NCI-H2107 treated with DMSO at 0.1 percent for 48 hours (cell line): ENCODE data around the gene PAPPA.

Experiments used
- DNase-seq: peaks from one replicate; lab custom pipeline; 2025; ENCODE audit not compliant: unreplicated experiment; lab: John Stamatoyannopoulos, UW

The PAPPA gene

DNA sequence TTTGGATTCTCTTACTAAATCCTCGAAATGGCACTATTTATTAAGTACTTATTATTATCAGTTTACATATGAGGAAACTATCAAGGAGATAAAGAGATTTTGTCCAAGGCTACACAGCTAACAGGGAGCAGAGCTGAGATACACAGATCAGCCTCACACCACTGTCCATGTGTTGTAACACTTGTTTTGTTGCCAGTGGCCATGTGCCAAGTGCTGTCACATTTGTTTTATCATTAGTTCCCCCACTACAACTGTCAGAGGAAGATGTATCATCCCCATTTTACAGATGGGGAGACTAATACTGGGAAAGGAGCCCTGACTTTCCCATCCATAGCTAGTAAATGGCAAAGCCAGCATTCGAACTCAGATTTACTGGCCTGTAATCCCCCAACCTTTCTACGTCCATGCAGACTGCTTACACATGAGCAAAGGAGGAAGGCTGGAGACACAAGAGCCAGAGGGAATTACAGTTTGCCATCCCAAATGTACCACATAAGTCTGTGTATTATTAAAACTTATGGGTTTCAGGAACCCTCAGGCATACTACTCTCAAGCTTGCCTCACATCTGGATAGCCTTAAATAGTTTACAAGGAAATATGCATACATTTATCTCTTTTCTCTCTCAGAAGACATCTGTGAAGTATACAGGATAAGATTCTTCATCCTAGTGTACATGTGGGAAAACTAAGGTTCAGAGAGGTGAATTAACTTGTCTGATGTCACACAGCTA is 25.1 kb downstream of the PAPPA start:
- no peak for DNase-seq

DNA sequence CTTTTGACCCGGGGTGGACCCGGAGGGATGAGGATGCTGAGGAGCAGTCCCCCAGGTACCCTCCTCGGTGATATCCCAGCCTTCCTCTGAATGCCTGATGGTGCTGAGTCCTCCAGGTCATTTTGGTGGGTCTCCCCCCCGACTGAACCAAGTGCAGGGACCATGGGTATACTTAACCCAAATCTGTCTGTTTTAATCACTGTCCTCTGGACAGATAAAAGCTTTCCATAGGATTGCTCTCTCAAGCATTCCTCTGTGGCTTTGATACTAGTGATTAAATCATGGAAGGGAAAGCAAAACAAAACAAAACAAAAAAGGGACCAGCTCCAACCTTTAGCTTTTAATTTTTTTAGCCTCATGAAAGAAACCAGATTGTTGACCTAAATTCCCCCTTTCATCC is 26.0 kb downstream of the PAPPA start:
- DNase-seq, result no peak

DNA sequence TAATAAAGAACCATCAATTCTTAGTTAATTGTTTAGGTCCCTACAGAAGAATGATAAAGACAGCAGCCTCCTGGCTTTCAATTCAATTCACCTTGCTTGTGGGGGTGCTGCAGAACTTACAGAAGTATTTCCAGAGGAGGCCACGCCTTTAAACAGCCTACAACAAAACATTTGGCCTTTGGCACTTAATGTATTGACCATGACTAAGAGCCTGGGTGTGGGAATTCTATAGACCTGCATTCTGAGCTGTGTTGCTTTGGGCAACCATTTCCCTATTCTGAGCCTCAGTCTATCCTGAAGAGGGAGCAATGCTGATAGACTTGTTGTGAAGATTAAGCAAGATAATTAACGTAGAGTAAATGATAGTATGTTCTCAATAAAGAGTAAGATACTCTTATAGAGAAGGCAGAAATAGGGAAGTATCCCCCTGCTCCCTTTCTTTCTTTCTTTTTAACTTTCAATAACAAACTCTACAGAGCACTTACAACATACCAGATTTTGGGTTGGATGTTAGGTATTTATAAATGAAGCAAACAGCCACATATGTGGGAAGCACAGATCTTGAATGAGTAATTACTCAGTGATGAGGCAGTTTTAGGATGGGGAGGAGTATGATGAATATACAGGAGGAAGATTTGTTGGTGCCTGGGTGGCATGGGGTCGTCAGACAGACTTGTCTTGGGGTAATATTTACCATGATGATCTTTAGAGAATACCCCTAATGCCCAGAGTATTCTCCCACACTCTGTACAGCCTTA is 28.4 kb downstream of the PAPPA start:
- DNase-seq, result no peak

DNA sequence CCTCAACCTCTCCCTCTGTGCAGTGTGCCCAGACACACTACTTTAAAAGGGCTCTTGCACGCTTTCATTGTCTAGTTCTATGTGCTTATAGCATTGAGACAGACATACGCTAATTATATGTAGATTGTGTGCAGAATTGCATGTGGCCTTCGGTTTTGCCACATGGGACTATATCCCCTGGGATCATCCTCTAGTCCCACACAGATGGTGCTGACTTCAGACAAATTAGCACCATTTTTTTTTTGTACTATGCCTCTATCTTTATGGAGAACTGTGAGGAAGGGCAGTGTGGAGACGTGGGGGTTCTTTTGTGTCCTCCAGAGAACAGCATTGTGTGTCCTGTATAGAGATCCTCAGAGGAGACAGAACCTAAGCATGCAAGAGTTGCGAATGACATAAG is 29.3 kb downstream of the PAPPA start:
- no peak for DNase-seq

DNA sequence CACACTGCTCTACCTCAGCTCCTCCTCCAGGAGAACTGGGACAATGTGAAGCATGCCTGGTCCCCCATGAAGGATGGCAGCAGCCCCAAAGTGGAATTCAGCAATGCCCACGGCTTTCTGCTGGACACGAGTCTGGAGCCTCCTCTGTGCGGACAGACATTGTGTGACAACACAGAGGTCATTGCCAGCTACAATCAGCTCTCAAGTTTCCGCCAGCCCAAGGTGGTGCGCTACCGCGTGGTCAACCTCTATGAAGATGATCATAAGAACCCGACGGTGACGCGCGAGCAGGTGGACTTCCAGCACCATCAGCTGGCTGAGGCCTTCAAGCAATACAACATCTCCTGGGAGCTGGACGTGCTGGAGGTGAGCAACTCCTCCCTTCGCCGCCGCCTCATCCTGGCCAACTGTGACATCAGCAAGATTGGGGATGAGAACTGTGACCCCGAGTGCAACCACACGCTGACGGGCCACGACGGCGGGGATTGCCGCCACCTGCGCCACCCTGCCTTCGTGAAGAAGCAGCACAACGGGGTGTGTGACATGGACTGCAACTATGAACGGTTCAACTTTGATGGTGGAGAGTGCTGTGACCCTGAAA is 34.1 kb downstream of the PAPPA start:
- no peak for DNase-seq

DNA sequence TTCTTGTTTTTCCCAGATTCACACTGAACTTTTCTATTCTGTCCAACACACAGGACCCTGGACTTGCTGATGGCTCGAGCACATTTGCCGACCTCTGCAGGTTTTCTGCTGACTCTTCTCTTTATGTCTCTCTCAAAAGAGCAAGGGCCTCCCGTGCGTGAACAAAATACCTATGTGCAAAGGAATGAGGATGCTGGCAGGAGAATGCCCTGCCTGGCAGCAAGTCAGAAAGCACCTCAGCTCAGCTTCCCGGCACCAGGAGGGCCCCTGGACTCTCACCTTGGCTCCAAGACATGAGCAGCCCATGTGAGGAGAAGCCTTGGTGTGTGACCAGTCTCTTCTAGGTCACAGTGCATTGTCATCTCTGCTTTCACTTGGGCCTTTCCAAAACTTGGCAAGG is 36.1 kb downstream of the PAPPA start:
- no peak for DNase-seq

DNA sequence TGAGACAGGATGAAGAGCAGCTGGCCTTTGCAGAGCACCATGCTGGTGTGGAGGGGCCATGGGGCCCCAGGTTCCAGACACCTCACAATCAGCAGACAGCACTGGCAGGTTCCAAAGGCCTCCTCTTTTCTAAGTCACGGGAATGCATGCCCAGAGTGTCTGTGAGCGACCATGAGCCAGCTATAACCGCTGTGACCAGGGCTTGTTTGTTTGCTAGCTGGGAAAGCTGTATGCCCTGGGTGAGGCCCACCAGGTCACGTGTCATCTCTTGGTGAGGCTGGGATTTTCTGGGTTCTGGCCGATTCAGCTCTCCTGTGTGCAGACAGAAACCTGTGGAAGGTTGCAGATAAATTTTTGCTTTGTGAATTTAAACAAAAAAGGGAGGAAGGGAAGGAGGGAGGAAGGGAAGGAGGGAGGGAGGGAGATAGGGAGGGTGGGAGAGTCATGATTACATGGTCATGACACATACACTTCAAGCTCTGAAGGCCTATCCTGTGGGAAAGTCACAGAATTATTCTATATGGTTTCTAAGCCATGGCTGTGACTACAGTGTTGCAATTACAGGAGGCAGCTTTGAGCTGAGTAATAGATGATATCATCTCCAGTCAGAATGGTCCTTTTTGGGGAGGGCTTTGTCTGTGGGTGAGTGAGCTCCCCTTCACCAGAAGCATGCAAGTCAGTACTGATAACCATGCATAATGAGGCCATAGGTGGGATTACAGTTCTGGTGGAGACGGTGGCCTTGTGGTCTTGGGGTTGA is 37.2 kb downstream of the PAPPA start:
- no peak for DNase-seq

DNA sequence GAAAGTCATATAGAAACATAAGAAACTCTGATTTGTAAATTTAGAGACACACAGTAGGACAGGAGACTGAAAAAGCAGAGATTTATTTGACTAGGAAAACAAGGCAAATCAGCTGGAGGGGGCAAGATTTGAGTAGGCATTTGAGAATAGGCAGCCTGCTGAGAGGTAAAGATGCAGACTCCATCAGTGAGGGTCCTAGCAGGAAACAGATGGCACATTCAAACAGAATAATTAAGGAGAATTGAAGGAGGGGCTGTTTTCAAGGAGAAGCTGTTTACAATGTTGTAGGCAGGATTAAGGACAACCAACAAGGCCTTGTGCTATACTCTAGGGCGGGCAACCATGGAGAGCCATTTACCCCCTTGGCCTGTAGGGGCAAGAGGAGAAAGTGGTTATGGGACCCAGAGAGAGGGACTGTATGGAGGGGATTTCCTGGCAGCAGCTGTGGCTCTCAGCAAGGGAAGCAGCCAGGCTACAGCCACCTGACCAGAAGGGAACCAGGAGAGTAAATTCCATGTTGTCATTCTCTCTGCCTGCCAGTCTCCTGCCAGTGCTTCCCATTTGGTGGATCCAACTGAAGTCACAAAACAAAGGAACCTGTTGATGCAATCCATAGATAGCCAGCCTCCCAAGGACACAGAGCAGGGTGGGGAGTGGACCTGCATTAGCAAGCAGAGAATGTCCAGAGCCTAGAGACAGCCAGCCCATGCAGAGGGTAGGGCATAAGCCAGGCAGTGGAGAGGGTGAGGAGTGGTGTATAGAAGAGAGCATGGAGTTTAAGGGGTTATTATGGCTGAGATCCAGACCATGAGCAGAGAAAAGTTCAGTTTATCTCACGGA is 38.2 kb downstream of the PAPPA start:
- no peak for DNase-seq

DNA sequence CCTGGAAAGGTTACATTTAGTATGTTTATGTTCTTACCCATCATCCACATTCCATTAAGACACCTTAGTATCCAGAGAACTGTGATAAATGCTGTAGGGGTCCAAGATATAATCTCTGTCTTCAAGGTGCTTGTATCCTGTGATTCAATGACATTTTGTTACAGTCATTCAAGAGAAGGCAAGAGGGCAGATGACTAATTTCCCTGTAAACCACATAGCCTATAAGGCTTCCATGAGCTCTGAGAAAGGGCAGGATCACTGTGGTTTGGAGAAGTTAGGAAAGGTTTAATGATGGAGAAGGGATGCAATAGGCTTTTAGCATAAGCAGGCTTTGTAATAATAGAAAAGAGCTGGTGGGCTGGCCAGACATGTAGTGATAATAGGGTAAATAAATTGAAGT is 40.0 kb downstream of the PAPPA start:
- no peak for DNase-seq

DNA sequence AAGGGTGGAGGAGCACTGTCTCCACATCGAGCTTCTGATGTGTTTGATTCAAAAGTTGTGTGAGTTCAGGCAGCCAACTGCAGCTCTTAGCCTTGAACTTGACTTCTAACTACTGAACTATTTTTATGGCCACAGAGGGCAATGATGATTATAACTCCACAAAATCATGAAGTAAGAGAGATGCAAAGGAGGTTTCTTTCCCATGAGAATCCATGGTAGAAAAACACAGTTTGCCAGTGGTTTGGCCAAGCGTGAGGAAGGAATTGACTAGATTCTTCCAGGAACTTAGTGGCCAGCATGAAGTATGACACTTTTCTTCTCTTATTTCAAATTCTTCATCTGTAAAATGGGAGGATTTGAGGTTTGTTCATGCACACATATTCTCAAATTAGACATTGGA is 43.2 kb downstream of the PAPPA start:
- no peak for DNase-seq

DNA sequence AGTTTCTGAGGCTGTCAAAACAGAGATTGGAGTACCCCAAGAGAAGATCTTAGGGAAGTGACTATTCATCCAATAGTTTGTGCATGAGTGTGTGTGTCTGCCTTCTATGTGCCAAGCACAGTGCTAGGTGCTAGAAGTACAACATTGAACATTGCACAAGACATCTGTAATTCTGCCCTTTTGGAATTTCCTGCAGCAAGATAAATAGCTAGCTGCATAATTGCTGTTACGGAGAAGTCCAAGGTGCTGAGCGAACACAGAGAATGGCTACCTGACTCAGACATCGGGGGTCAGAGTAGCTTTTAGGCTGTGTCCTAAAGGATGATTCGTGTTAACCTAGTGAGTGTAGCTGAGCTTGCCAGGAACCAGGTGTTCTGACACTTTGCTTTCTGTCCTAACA is 44.8 kb downstream of the PAPPA start:
- DNase-seq, result no peak

DNA sequence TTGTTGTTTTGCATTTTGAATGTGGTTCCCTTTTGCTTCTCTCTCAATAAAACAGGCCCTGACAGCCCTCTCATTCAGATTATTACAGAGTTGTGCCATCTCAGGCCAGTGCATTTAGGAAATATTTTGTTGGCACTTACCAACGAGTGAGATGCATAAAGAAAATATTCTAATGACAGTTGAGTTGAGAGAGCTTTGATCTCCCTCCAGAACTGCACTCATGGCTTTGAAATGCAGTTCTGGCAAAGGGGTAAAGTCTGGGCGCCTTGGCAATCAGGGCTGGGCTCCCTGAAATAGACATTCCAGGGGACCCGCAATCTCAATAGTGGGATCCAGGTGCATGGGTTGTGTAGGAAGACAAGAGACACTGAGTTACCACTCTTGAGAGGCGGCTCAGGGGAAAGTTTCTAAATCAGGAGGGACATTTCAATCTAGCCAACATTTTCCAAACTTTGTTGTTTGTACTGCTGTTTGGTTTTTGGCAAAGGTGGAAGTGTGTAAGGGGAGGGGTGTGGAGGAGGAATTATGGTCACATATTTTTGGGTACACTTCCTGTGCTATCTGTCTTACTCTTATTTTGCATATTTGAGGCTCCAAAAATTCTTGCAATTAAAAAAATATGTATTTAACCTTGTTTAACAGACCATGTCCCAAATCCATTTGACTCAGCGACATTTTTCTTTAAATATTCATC is 48.8 kb downstream of the PAPPA start:
- no peak for DNase-seq

DNA sequence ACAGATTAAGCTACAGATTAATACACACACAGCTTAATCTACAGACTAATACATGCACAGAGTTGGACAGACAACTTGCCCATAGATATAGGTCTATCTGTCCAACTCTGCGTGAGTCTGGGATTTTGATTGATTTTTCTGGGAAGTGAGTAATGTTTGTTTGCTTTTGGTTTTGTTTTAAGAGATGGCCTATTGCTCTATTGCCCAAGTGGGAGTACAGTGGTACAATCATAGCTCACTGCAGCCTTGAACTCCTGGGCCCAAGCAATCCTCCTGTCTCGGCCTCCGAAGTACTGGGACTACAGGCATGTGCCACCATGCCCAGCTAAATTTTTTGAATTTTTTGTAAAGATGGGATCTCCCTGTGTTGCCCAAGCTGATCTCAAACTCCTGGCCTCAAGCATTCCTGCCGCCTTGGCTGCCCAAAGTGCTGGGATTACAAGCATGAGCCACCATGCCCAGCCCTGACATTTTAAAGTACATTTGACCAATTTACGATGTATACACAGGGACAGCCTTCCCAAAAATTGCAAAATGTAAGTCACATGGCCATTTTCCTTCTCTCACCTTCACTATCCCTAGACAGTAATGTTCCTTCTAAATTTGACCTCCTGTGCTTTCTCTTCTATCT is 50.8 kb downstream of the PAPPA start:
- DNase-seq, result no peak

DNA sequence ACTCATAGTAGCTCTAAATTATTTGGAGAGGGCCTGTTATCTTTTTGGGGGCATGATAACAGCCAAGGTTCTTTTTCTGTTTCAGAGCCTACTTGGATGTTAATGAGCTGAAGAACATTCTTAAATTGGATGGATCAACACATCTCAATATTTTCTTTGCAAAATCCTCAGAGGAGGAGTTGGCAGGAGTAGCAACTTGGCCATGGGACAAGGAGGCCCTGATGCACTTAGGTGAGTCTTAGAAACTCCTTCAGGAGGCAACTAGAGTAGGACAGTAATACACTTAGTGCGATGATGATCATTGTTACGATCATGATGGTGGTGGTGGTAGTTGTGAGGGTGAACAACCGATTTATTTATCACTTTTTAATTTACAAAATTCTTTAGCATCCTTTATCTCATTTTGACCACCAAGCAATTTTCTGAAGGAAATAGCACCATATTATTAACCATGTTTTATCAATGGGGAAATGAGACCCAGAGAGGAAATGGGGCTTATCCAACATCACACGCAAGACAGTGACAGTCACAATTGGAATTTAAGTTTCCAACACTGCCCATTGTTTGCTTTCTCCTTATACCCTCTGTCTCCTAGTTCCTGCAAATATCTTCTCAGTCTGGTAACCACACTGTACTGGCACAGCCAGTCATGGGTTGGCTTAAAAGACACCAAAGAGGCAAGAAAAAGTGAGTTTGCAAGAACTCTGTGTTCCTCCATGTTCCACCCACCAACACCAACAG is 54.0 kb downstream of the PAPPA start:
- DNase-seq, result no peak

DNA sequence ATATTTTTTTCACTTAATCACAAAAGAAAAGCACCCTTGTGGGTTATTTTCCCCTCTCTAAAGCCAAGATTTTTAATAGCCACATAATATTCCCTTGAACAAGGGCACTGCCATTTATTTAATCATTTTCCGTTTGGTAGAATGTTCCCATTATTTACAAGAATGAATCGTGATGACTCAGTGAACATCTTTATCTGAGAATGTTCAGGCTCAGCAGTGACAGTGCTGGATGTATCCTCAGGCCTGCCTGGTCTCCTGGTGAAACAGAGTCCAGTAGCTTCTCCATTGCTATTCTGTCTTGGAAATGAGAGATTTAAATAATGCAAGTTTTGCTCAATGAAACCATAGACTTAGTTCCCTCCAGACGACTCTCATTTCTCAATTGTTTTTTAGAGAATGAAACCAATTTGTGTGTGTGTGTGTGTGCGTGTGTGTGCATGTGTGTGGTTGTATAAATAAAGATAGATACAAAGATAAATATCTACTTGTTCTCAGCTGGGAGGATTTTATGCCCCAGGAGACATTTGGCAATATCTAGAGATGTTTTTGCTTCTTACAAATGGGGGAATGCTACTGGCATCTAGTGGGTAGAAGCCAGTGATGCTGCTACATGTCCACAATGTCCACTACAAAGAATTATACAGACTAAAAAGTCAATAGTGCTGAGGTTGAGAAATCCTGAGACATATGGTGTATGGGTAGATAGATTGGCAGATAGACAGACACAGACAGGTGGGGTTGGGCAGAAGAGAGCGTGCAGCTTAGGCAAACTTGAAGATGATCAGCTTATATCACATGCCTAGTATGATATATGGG is 55.0 kb downstream of the PAPPA start:
- no peak for DNase-seq

DNA sequence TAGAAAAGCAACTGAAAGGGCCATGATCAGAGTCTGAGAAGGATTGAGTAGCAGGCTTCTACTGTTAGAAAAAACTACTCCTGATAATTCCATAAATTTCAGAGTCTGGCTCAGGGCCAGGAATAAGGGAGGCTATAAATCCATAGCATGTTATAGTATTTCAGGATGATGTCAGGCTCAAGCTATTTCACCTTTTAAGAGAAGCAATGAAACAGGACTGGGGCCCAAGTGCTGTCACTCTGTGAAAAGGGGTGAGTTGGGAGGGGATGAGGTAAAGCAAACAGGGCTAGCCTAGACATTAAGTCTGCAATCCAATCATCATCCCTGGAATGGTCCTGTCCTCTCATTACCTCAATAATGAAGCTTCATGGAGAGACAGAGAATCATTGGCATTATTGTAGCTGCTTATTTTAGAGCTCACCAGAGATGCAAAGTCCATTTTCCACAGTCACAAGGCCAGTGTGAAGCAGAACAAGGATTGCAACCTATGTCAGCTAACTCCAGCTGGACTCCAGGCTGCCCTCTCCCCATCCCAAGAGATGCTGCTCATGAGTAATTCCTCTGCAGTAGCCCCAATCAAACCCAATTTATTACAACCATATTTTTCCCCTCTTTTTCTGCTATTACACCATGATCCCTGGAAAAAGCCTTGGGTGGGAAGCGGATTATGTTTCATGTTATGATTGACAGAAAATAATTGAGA is 56.0 kb downstream of the PAPPA start:
- DNase-seq, result no peak

DNA sequence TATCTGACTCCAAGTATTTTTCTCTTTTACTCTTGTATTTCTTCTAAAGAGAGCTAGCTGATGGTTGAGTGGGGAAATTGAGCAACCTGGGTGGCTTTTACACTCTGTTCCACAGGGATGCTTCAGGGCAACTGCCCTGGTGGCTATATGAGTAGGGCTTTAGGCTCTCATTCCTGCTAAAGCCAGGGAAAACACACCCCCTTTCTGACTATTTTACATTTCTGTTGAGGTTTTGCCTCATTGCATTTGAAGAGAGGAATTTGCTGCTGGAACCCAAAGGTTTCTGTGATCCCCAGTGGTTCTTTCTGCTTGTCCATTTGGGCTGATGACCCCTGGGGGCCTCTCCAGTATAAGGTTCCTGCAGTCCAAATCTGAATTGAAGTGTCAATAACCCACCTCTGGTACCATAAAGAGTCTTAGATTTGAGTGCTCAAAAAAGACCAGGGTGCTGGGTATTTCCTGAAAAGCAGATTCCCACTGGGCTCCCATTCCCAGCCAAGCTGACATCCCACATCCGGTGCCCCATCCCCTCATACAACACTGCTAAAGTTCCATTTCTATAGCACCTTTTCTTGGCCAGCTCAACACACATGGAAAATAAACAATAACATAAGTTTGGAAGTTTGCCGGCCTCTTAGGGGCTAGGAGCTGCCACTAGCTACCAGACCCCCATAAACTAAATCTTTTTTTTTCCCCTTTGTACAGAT is 59.5 kb downstream of the PAPPA start:
- no peak for DNase-seq
